RWPE2 (cell line): ENCODE results near the gene VEGFA.

Experiments used
- ATAC-seq: fragments of 200-7000 bp; cut with Tn5 transposase; 3 replicates; pipeline ENCODE4 v1.9.1; 2021; ENCODE audit warnings: low read depth
- DNase-seq: peaks from one replicate; pipeline ENCODE4 v3.0.0-alpha.2; 2020; ENCODE audit warnings: low spot score
- H3K27ac ChIP-seq: fragments of 450-650 bp; 2 replicates; pipeline ENCODE4 v1.5.1; 2017; ENCODE audit warnings: mild to moderate bottlenecking; ENCODE audit not compliant: poor library complexity, severe bottlenecking
- H3K27me3 ChIP-seq: fragments of 250-450 bp; sonication (Bioruptor Pico); 2 replicates; pipeline ENCODE4 v1.5.1; 2021; ENCODE audit warnings: mild to moderate bottlenecking, moderate library complexity; ENCODE audit not compliant: insufficient read depth, poor library complexity, severe bottlenecking
- H3K36me3 ChIP-seq: fragments of 250-450 bp; sonication (Bioruptor Pico); 2 replicates; pipeline ENCODE4 v1.5.1; 2020; ENCODE audit warnings: low read depth, mild to moderate bottlenecking, moderate library complexity
- H3K4me1 ChIP-seq: fragments of 250-450 bp; sonication (Bioruptor Pico); 2 replicates; pipeline ENCODE4 v1.5.1; 2021; ENCODE audit warnings: mild to moderate bottlenecking, moderate library complexity; ENCODE audit not compliant: insufficient read depth, poor library complexity, severe bottlenecking
- H3K4me3 ChIP-seq: fragments of 250-450 bp; sonication (Bioruptor Pico); 2 replicates; pipeline ENCODE4 v1.5.1; 2021; ENCODE audit warnings: mild to moderate bottlenecking, moderate library complexity; ENCODE audit not compliant: severe bottlenecking
- H3K9me3 ChIP-seq: fragments of 250-450 bp; sonication (Bioruptor Pico); 2 replicates; pipeline ENCODE4 v1.5.1; 2021; ENCODE audit warnings: mild to moderate bottlenecking, moderate library complexity; ENCODE audit not compliant: severe bottlenecking
- TF ChIP-seq, protein P1 (sequence below): fragments of 450-650 bp; IDR thresholded peaks from one replicate; pipeline ENCODE4 v1.5.1; 2017; ENCODE audit warnings: mild to moderate bottlenecking, moderate library complexity; ENCODE audit not compliant: poor library complexity, severe bottlenecking

Gene VEGFA

DNA sequence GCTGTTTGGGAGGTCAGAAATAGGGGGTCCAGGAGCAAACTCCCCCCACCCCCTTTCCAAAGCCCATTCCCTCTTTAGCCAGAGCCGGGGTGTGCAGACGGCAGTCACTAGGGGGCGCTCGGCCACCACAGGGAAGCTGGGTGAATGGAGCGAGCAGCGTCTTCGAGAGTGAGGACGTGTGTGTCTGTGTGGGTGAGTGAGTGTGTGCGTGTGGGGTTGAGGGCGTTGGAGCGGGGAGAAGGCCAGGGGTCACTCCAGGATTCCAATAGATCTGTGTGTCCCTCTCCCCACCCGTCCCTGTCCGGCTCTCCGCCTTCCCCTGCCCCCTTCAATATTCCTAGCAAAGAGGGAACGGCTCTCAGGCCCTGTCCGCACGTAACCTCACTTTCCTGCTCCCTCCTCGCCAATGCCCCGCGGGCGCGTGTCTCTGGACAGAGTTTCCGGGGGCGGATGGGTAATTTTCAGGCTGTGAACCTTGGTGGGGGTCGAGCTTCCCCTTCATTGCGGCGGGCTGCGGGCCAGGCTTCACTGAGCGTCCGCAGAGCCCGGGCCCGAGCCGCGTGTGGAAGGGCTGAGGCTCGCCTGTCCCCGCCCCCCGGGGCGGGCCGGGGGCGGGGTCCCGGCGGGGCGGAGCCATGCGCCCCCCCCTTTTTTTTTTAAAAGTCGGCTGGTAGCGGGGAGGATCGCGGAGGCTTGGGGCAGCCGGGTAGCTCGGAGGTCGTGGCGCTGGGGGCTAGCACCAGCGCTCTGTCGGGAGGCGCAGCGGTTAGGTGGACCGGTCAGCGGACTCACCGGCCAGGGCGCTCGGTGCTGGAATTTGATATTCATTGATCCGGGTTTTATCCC is at the start of gene VEGFA:
TSS of gene VEGFA (plus strand) at position 686 of the 846 bp plus-strand sequence.
- ATAC-seq (peak; percentile 72), DNase-seq (peak; percentile 87)
- peak within 1 kb of the TSS; percentile 81 for H3K4me3 ChIP-seq
- H3K36me3 ChIP-seq = peaks cover 38% of the 10 kb centered on the region
- peak within 1 kb of the TSS; percentile 83 for H3K27ac ChIP-seq
- H3K9me3 ChIP-seq = no peaks in the 10 kb centered on the region
- H3K4me1 ChIP-seq = peaks cover 4% of the 10 kb centered on the region
- H3K27me3 ChIP-seq = no peaks in the 10 kb centered on the region
- TF ChIP-seq, protein P1, sequence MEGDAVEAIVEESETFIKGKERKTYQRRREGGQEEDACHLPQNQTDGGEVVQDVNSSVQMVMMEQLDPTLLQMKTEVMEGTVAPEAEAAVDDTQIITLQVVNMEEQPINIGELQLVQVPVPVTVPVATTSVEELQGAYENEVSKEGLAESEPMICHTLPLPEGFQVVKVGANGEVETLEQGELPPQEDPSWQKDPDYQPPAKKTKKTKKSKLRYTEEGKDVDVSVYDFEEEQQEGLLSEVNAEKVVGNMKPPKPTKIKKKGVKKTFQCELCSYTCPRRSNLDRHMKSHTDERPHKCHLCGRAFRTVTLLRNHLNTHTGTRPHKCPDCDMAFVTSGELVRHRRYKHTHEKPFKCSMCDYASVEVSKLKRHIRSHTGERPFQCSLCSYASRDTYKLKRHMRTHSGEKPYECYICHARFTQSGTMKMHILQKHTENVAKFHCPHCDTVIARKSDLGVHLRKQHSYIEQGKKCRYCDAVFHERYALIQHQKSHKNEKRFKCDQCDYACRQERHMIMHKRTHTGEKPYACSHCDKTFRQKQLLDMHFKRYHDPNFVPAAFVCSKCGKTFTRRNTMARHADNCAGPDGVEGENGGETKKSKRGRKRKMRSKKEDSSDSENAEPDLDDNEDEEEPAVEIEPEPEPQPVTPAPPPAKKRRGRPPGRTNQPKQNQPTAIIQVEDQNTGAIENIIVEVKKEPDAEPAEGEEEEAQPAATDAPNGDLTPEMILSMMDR = peak; percentile 98

DNA sequence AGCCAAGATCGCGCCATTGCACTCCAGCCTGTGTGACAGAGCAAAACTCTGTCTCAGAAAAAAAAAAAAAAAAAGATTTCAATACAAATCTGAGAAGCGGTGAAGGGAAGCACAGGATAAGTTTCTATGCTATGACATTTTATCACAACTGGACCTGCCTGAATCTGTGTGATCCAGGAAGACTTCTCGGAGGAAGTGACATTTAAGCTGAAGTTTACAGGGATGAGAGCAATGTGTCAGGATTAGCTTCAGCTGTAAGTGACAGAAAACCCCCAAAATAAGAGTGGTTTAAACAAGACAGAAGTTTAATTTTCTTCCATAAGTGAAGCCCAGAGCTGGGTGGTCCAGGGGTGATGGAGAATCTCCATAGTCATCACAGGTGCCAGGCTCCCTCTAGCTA is 49.0 kb upstream of the VEGFA start:
- Histone ChIP-seq H3K4me1 (peaks cover 17% of the 10 kb centered on the region), H3K27ac (no peak overlapping the region), H3K4me3 (no peak overlapping the region), H3K36me3 (no peaks in the 10 kb centered on the region), H3K9me3 (no peaks in the 10 kb centered on the region), H3K27me3 (no peaks in the 10 kb centered on the region)
- no peak for ATAC-seq
- TF ChIP-seq, protein P1 = no peak
- DNase-seq = no peak

DNA sequence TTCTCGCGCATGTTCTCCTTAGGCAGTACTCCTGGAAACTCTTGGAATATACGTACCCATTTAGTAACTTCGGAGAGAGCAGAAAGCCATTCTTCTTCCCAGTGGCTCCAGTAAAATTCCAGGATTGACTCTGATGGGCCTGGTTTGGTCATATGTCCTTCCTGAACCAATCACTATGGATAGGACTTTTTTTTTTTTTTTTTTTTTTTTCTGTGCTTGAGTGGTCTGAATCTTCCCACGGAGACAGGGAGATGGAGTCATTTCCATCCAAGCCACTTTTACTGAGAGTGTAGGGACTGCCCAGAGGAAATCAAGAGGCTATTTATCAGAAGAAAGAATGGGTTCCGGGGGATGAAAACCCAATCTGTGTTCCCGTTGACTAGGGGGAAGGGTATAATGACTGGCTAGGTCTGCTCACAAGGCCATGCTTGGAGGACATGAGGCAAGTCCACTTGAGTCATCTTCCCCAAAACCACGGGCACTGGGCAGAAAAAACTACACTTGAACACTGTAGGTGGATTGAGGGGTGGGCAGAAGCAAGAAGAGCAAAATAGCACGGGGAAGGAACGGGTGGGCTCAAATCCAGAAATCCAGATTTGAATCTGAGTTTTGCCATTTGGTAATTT is 47.0 kb upstream of the VEGFA start:
- Histone ChIP-seq H3K4me1 (peaks cover 17% of the 10 kb centered on the region), H3K9me3 (no peaks in the 10 kb centered on the region), H3K36me3 (no peaks in the 10 kb centered on the region), H3K27me3 (no peaks in the 10 kb centered on the region), H3K27ac (no peak overlapping the region), H3K4me3 (no peak overlapping the region)
- no peak for DNase-seq
- TF ChIP-seq, protein P1 = no peak
- ATAC-seq = no peak

DNA sequence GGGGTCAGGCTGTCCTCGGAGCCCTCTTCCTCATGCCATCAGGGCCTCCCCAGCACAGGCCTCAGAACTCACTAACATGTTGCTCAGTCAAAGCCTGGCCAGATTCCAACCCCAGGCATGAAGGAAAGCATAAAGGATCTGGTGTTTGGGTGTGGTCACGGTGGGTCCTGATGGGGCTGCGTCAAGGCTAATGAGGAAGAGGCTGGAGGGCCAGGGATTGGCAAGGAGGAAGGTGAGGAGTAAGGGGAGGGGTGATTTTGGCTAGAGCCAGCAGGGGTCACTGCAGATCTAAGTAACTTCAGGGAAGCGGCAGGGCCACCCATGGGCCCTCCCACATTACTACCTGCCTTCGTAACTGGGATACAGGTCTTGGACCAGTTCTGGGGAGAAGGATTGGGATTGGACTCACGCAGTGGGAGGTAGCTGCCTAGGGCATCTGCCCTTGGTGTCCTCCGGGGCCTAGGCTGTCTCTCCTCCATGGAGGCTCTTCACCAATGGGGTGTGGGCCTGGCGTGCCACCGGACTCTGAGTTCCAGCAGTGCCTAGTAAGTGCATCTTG is 46.2 kb upstream of the VEGFA start:
- ATAC-seq (peak; percentile 71), DNase-seq (no peak)
- H3K9me3 ChIP-seq = no peaks in the 10 kb centered on the region
- TF ChIP-seq, protein P1 = peak; percentile 82
- no peak overlapping the region for H3K4me3 ChIP-seq
- H3K36me3 ChIP-seq = no peaks in the 10 kb centered on the region
- H3K27me3 ChIP-seq = no peaks in the 10 kb centered on the region
- peak overlapping the region; percentile 44 for H3K27ac ChIP-seq
- H3K4me1 ChIP-seq = peaks cover 17% of the 10 kb centered on the region
